Neural cell (in vitro differentiated cells): ENCODE results near the gene PBX2. TPM values are rescaled to one million over a fixed set of nuclear protein-coding genes. Genes with fewer than 3 reads are reported as not detected.

ENCODE experiments used
- H2AFZ ChIP-seq: fragments of 200-600, 300-800 bp; sonication (generic), shearing (Covaris generic); 2 replicates; pipeline ENCODE4 v1.6.0; 2014; ENCODE audit warnings: low read depth, mild to moderate bottlenecking, antibody characterized with exemption, low read length, moderate library complexity
- H3F3A ChIP-seq: fragments of 200-600 bp; shearing (Covaris generic); 2 replicates; pipeline ENCODE4 v1.6.1; 2016; ENCODE audit warnings: mild to moderate bottlenecking, moderate library complexity, mixed read lengths, antibody characterized with exemption, low read length; ENCODE audit not compliant: insufficient read depth, poor library complexity, severe bottlenecking
- H3K27ac ChIP-seq: fragments of 200-600, 300-800 bp; sonication (generic), shearing (Covaris generic); 2 replicates; pipeline ENCODE4 v1.5.1; 2014; ENCODE audit warnings: mild to moderate bottlenecking, low read length, moderate library complexity
- H3K27me3 ChIP-seq: fragments of 300-800, 200-600 bp; sonication (generic), shearing (Covaris generic); 2 replicates; pipeline ENCODE4 v1.6.0; 2014; ENCODE audit warnings: mild to moderate bottlenecking, low read depth, low read length, moderate library complexity; ENCODE audit not compliant: insufficient read depth
- H3K36me3 ChIP-seq: fragments of 300-800, 200-600 bp; sonication (generic), shearing (Covaris generic); 2 replicates; pipeline ENCODE4 v1.5.1; 2014; ENCODE audit warnings: mild to moderate bottlenecking, antibody characterized with exemption, low read length, moderate library complexity; ENCODE audit not compliant: insufficient read depth
- H3K4me2 ChIP-seq: fragments of 300-800, 200-600 bp; sonication (generic), shearing (Covaris generic); 2 replicates; pipeline ENCODE4 v1.6.0; 2014; ENCODE audit warnings: mild to moderate bottlenecking, low read length
- H3K4me3 ChIP-seq: fragments of 300-800, 200-600 bp; sonication (generic), shearing (Covaris generic); 2 replicates; pipeline ENCODE4 v1.5.1; 2014; ENCODE audit warnings: mild to moderate bottlenecking, low read length, moderate library complexity
- H3K79me2 ChIP-seq: fragments of 200-600 bp; shearing (Covaris generic); replicated peaks from 2 replicates; pipeline ENCODE4 v1.6.0; 2014; ENCODE audit warnings: mild to moderate bottlenecking, low read length, moderate library complexity; ENCODE audit not compliant: insufficient read depth
- H3K9ac ChIP-seq: fragments of 300-800, 200-600 bp; sonication (generic), shearing (Covaris generic); 2 replicates; pipeline ENCODE4 v1.6.1; 2016; ENCODE audit warnings: mild to moderate bottlenecking, low read length, mixed read lengths
- H3K9me2 ChIP-seq: fragments of 200-600 bp; shearing (Covaris generic); 2 replicates; pipeline ENCODE4 v1.6.1; 2016; ENCODE audit warnings: mild to moderate bottlenecking, low read length, mixed read lengths; ENCODE audit not compliant: insufficient read depth
- H3K9me3 ChIP-seq: fragments of 200-600, 300-800 bp; sonication (generic), shearing (Covaris generic); 2 replicates; pipeline ENCODE4 v1.6.1; 2016; ENCODE audit warnings: mild to moderate bottlenecking, mixed run types, low read length, moderate library complexity, mixed read lengths
- H4K20me1 ChIP-seq: fragments of 200-600 bp; shearing (Covaris generic); 2 replicates; pipeline ENCODE4 v1.6.1; 2016; ENCODE audit warnings: mild to moderate bottlenecking, mixed run types; ENCODE audit not compliant: insufficient read depth
- EP300 ChIP-seq: fragments of 450-650 bp; conservative IDR thresholded peaks from 2 replicates; pipeline ENCODE4 v1.6.1; 2014; ENCODE audit warnings: antibody characterized with exemption, mild to moderate bottlenecking, moderate library complexity; ENCODE audit not compliant: poor library complexity, severe bottlenecking
- EZH2 ChIP-seq: fragments of 200-600, 300-800 bp; shearing (Covaris generic), sonication (generic); IDR thresholded peaks from 2 replicates; pipeline ENCODE4 v1.6.1; 2014; ENCODE audit warnings: antibody characterized with exemption, low read length, borderline replicate concordance, mild to moderate bottlenecking; ENCODE audit not compliant: insufficient read depth, poor library complexity, severe bottlenecking
- MXI1 ChIP-seq: fragments of 450-650 bp; conservative IDR thresholded peaks from 2 replicates; pipeline ENCODE4 v1.6.1; 2014; ENCODE audit warnings: antibody characterized with exemption, mild to moderate bottlenecking; ENCODE audit not compliant: poor library complexity, severe bottlenecking
- POLR2AphosphoS5 ChIP-seq: IDR thresholded peaks from 2 replicates; pipeline ENCODE4 v1.6.1; 2012
- RAD21 ChIP-seq: fragments of 450-650 bp; conservative IDR thresholded peaks from 2 replicates; pipeline ENCODE4 v1.6.1; 2014; ENCODE audit warnings: antibody characterized with exemption, mild to moderate bottlenecking, moderate library complexity
- SMC3 ChIP-seq: fragments of 450-650 bp; conservative IDR thresholded peaks from 2 replicates; pipeline ENCODE4 v1.6.1; 2014; ENCODE audit warnings: antibody characterized with exemption, mild to moderate bottlenecking, moderate library complexity; ENCODE audit not compliant: poor library complexity
- TAF1 ChIP-seq: IDR thresholded peaks from 2 replicates; pipeline ENCODE4 v1.6.1; 2012; ENCODE audit warnings: low read depth
- polyA plus RNA-seq: library from polyadenylated mRNA; depleted of rRNA; stranded (reverse); fragments of >200 nt; gene quantifications from 2 replicates; pipeline ENCODE4 v1.2.3, GENCODE V29; 2014
- TF ChIP-seq, protein P1 (sequence below): fragments of 450-650 bp; IDR thresholded peaks from 2 replicates; pipeline ENCODE4 v1.5.1; 2014; ENCODE audit warnings: antibody characterized with exemption, mild to moderate bottlenecking, moderate library complexity; ENCODE audit not compliant: poor library complexity, severe bottlenecking
- TF ChIP-seq, protein P2 (sequence below): IDR thresholded peaks from 2 replicates; pipeline ENCODE4 v1.6.1; 2012; ENCODE audit warnings: borderline replicate concordance

PBX2 gene
- polyA plus RNA-seq, 1 donor from 2014 or later: 53.2 TPM

- H3K9me2 ChIP-seq: no peaks in the 10 kb centered on the region
- peaks cover 5% of the 10 kb centered on the region for H3F3A ChIP-seq
- no peak within 1 kb of the TSS for H3K9ac ChIP-seq
- no peaks in the 10 kb centered on the region for H3K36me3 ChIP-seq
- H3K27ac ChIP-seq: peak within 1 kb of the TSS; percentile 91
- no peak within 1 kb of the TSS for H3K4me3 ChIP-seq
- no peaks in the 10 kb centered on the region for H4K20me1 ChIP-seq
- H3K27me3 ChIP-seq: no peaks in the 10 kb centered on the region
- peaks cover 17% of the 10 kb centered on the region for H3K79me2 ChIP-seq
- no peak within 1 kb of the TSS for H3K4me2 ChIP-seq
- TF ChIP-seq TAF1: no peak
- no peak for TF ChIP-seq EZH2
- TF ChIP-seq MXI1: no peak
- no peak for TF ChIP-seq RAD21
- TF ChIP-seq, protein P1, sequence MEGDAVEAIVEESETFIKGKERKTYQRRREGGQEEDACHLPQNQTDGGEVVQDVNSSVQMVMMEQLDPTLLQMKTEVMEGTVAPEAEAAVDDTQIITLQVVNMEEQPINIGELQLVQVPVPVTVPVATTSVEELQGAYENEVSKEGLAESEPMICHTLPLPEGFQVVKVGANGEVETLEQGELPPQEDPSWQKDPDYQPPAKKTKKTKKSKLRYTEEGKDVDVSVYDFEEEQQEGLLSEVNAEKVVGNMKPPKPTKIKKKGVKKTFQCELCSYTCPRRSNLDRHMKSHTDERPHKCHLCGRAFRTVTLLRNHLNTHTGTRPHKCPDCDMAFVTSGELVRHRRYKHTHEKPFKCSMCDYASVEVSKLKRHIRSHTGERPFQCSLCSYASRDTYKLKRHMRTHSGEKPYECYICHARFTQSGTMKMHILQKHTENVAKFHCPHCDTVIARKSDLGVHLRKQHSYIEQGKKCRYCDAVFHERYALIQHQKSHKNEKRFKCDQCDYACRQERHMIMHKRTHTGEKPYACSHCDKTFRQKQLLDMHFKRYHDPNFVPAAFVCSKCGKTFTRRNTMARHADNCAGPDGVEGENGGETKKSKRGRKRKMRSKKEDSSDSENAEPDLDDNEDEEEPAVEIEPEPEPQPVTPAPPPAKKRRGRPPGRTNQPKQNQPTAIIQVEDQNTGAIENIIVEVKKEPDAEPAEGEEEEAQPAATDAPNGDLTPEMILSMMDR: no peak
- TF ChIP-seq, protein P2, sequence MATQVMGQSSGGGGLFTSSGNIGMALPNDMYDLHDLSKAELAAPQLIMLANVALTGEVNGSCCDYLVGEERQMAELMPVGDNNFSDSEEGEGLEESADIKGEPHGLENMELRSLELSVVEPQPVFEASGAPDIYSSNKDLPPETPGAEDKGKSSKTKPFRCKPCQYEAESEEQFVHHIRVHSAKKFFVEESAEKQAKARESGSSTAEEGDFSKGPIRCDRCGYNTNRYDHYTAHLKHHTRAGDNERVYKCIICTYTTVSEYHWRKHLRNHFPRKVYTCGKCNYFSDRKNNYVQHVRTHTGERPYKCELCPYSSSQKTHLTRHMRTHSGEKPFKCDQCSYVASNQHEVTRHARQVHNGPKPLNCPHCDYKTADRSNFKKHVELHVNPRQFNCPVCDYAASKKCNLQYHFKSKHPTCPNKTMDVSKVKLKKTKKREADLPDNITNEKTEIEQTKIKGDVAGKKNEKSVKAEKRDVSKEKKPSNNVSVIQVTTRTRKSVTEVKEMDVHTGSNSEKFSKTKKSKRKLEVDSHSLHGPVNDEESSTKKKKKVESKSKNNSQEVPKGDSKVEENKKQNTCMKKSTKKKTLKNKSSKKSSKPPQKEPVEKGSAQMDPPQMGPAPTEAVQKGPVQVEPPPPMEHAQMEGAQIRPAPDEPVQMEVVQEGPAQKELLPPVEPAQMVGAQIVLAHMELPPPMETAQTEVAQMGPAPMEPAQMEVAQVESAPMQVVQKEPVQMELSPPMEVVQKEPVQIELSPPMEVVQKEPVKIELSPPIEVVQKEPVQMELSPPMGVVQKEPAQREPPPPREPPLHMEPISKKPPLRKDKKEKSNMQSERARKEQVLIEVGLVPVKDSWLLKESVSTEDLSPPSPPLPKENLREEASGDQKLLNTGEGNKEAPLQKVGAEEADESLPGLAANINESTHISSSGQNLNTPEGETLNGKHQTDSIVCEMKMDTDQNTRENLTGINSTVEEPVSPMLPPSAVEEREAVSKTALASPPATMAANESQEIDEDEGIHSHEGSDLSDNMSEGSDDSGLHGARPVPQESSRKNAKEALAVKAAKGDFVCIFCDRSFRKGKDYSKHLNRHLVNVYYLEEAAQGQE: no peak
- TF ChIP-seq POLR2AphosphoS5: no peak
- TF ChIP-seq EP300: no peak
- no peak for TF ChIP-seq SMC3
- no peak within 1 kb of the TSS for H2AFZ ChIP-seq
- H3K9me3 ChIP-seq: no peaks in the 10 kb centered on the region
Observed at GRCh38 chr6:32192608-32193039, 2.6 kb upstream of the PBX2 start, which contains the start of gene GPSM3. TSS of gene GPSM3 (minus strand) at chr6:32192643. CDS start at chr6:32192513, 130 bp downstream.

DNA sequence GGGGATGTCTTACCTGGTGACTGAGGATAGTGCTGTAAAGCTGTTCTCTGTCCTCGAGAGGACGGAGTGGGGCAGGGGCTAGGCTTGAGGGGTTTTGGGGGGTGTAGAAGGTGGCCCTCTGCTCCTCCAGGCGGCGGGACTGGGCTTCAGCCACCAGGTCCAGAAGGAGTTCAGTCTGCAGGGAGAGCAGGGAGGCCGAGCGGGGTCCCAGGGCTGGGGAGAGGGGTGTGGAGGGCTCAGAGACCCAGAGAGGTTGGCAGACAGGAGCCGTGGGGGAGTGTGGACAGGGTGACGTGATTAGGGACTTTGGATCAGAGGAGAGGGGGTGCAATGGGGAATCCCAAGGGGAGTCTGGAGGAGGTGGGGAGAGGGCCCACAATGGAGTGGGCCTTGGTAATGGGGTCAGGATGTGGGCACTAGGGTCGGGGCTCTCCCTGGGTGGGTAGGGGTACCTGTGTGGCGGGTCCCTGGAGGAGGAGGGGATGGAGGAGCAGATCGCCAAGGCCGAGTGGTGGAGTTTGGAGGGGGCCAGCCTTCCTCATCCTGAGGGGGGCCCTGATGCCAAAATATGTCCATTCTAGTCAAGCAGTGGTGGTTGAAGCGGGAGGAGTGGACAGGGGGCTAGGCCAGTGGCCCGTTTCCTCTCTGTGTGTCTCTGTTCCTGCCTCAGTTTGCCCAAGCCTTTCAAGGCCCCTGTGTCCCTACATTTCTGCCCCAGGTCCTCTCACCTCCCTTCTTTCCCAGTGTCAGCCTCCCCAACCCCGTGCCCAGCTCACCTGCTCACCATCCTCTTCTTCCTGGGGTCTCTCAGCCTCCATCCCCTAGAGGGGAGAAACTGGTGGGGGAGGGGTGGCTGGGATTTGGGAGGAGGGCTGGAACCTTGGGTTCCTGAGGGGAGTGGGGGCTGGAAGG lies 1.9 kb upstream of the PBX2 start:
- no peak overlapping the region for H3K4me2 ChIP-seq
- no peak overlapping the region for H3K9ac ChIP-seq
- H3K9me2 ChIP-seq: no peaks in the 10 kb centered on the region
- H3K36me3 ChIP-seq: no peaks in the 10 kb centered on the region
- peak overlapping the region; percentile 91 for H3K27ac ChIP-seq
- H3K9me3 ChIP-seq: no peaks in the 10 kb centered on the region
- peaks cover 17% of the 10 kb centered on the region for H3K79me2 ChIP-seq
- no peak overlapping the region for H3K4me3 ChIP-seq
- H4K20me1 ChIP-seq: no peaks in the 10 kb centered on the region
- H3K27me3 ChIP-seq: no peaks in the 10 kb centered on the region
- no peak overlapping the region for H2AFZ ChIP-seq
- TF ChIP-seq RAD21 (no peak), EZH2 (no peak), MXI1 (no peak), TAF1 (no peak), POLR2AphosphoS5 (no peak), SMC3 (no peak), EP300 (no peak)
- TF ChIP-seq, protein P2: no peak
- TF ChIP-seq, protein P1: no peak
- peaks cover 5% of the 10 kb centered on the region for H3F3A ChIP-seq
